ENCODE results near the gene NDUFAF3.

The NDUFAF3 gene, protein sequence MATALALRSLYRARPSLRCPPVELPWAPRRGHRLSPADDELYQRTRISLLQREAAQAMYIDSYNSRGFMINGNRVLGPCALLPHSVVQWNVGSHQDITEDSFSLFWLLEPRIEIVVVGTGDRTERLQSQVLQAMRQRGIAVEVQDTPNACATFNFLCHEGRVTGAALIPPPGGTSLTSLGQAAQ

DNA sequence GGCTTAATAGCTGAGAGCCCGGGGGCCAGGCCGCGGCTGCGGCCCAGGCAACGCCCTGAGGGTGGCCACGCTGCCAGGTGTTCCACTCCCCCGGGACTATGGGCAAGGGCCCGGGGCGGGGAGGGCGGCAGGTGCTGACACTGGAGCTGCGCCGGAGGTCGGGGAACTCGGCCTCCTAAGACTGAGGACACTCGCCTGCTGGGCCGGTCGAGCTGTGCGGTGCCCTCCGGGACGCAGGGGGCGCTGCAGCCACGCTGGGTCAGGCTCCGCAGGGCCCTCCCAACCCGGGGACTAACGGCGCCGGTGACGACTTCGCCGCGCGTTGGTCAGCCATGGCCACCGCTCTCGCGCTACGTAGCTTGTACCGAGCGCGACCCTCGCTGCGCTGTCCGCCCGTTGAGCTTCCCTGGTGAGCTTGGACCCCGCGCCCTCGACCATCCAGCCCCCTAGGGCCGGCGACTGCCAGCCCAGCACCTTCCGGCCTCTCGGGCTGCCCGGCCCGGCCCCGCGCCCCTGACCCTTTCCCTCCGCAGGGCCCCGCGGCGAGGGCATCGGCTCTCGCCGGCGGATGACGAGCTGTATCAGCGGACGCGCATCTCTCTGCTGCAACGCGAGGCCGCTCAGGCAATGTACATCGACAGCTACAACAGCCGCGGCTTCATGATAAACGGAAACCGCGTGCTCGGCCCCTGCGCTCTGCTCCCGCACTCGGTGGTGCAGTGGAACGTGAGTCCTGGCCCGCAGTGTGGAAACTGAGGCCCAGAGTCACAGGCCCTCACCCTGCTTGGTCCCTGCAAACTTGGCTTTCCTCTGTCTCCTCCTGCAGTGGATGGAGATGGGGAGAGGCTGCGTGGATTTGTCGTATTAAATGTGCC is at the start of gene NDUFAF3:
Gene NDUFAF3 (plus strand): TSS at position 309 of the 875 bp plus-strand sequence. CDS start 24 bp downstream, at position 333.
- DNase-seq = peak; percentile 93 to 94

DNA sequence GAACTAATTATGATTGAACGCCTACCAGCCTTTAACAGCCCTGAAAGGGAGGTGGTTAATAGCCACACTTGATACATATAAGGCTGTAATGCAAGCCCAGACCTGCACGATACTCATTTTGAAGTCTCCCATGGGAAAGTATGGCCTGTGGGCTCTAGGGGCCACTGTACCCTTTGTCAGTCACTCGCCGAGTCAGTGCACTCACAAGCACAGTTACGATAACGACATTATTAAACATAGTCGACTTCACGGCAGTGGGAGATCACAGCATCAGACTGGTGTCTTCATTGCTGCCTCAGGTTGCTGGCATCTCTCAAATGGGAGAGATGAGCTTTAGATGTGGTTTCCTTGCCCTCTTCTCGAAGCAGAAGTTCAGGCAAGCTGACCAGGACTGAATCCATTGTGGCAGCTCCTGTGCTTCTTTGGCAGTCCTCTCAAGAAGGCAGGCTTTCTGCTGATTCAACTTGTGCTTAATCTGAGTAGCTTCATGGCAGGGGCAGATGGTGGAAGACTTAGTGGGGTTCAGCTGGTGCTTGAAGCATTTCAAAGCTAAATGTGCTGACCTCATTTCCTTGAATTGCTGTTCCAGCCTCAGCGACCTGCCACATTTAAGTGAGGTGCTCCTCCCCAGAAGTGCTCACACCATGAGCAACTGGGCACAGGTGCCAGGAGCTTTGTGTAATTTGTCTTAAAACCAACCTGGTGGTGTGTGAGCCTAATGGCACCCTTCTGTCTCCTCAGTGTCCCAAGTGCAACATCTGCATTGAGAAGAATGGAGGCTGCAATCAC is 47.7 kb upstream of the NDUFAF3 start:
- no peak for DNase-seq

DNA sequence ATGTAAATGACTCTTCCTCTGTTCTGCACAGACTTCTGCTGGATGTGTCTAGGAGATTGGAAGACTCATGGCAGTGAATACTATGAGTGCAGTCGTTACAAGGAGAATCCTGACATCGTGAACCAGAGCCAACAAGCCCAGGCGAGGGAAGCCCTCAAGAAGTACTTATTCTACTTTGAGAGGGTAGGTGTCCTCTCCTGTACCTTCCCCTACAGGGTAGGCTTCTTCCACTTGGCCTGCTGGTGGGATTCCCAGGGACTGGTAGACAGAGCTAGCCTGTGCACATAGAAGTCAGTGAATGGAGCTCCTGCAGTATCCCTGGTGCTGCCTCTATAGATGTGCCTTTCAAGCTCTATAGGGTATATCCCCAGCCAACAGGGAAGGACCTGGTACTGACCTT is 42.5 kb upstream of the NDUFAF3 start:
- DNase-seq = no peak

DNA sequence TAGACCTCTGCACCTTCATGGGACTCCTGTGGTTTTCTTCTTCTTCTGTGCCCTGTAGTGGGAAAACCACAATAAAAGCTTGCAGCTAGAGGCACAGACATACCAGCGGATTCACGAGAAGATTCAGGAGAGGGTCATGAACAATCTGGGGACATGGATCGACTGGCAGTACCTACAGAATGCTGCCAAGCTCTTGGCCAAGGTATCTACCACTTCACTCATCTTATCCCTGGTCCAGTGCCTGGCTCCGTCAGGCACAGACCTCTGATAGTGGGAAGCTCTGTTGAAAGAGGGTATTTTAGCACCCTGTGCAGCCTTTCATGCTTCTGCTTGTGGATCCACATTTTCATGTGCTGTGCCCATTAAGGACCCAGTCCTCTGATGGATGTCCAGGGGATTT is 41.6 kb upstream of the NDUFAF3 start:
- no peak for DNase-seq

DNA sequence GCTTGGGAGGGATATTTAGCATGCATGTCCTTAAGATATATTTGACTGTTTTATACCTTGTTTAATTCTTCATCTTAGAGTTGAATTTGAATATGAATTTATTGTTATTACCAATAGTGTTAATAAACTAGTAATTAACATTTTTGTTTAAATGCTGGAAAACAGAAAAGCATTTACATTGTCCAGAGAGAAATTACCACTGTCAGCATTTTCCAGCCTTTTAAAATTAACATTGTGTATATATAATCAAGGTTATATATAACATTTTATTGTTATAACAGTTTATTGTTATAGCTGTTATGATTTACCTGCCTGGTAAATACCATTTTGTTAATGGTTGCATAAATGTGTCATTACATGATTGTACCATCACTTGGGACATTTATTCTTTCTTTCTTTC is 39.9 kb upstream of the NDUFAF3 start:
- DNase-seq = no peak

DNA sequence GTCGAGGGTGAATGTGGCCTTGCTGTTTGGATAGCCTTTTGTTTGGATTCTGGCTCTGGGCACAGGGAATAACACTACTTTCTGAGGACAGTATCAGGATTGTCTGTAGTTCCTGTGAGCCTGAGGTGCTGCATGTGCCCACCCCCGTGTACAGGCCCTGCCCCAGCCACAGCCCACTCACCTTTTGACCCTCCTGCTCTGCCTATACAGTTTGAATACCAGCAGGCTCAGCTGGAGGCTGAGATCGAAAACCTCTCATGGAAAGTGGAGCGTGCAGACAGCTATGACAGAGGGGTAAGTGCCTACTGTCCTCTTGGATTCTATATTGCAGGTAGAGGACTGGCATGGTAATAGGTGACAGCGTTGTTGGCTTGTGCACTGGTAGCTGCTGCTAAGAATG is 39.2 kb upstream of the NDUFAF3 start:
- no peak for DNase-seq

DNA sequence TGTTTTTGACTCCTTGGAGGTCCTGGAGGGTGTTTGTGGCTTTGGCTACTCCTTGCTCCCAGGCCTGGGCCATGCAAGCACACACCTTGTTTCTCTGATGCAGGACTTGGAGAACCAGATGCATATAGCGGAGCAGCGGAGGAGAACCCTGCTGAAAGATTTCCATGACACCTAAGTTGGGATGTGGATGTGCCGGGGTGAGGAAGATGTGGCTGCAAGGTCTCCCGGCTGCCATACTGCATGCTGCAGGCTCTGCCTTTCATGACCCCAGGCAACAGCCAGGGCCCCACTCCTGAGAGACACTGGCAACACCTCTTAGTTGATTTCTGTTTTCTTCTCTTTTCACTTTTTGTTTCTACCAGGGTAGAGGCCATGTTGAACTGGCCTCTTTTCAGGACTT is 38.8 kb upstream of the NDUFAF3 start:
- DNase-seq = no peak

DNA sequence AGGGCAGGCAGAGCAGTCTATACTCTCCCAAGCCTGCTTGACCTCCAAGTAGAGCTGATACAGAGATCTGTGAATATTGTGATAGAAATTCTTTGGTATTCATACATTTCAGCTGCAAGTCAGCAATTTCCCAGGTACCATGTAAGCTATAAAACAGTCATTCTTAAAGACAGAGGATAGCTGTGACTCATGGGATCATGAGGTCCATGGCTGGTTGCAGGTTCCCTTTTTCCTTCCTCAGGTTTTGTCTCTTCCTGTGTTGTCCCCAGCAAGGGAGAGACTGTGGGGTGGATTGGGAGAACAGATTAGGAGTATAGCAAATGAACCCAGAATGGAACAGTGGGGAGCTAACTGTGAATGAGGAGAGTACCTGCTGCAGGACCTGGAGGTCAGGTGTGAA is 37.3 kb upstream of the NDUFAF3 start:
- no peak for DNase-seq

DNA sequence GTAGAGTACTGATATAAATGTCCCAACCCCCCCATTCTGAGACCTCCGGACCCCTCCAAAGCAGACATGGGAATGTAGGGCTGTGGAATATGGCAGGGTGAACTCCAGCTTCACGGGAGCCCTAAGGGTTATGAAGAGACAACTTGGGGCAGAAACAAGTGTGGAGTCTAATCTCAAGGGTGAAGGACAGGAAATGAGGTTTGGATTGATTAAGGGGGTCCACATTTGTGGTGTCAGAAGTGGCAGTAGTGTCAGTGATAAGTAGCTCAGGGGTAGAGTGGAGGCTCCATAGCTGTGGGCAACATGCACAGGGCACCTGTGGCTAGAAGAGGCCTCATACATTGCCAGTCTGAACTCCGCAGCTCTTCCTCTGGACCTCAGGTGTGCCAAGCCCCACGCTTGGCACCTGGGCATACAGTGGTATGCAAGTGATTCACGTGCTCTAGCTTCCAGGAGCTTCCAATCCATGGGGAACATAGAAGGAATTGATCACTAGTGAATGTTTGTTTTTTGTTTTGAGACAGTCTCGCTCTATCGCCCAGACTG is 36.0 kb upstream of the NDUFAF3 start:
- DNase-seq = no peak

DNA sequence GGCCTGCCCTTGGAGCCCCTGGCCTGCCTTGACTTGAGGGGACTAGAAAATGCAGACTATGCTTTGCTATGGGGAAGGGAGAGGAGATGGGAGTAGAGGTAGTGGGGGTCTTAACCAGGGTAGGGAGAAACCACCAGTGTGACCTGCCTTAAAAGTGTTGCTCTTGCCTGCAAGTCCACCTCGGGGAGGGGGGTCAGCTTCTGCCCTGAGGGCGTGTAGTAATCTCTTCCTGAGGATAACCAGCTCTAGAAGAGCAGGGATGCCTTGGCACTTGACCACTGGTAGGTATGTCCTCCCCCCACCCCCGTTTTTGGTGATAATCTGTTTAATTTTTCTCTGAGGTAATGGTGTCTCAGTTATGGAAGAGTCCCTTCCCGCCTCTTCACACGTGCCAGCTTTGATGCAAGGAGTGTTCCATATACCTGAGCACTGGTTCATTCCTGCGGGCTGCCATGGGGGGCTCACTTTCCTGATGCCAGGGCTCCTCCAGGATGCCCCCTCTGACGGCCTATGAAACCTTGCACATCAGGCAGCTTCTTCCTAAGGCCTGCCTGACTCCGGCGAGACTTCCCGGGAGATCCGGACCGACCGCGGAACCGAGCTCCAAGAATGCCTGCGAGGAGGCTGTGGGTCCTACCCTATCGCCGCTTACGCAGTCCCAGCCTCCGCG is 32.7 kb upstream of the NDUFAF3 start:
- DNase-seq = no peak

DNA sequence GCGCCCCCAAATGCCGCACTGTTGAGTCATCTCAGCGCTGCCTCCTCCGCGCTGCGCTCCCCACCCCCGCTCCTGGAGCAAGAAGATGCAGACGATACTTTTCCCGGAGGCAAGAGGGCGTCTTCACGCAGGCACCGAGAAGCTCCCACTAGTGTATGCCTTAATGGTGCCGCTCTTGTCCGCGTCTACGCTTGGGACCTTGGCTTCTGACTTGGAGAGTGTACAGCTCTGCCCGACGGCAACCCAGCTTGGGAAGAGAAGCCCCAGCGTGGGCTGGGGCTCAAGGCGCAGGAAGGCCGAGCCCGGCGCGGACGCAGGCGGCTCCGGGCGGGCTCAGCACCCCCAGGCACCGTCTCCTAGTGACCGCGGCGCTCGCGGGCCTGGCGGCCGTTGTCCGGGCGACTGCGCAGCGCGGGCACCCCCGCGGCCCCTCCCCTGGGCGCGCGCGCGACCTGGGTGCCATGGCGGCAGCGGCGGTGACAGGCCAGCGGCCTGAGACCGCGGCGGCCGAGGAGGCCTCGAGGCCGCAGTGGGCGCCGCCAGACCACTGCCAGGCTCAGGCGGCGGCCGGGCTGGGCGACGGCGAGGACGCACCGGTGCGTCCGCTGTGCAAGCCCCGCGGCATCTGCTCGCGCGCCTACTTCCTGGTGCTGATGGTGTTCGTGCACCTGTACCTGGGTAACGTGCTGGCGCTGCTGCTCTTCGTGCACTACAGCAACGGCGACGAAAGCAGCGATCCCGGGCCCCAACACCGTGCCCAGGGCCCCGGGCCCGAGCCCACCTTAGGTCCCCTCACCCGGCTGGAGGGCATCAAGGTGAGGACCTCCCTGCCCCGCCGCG is 31.9 kb upstream of the NDUFAF3 start, which contains the start of gene P4HTM:
Gene P4HTM (plus strand): TSS at position 446 of the 840 bp plus-strand sequence. CDS start 16 bp downstream, at position 462.
- DNase-seq = peak; percentile 71 to 72

DNA sequence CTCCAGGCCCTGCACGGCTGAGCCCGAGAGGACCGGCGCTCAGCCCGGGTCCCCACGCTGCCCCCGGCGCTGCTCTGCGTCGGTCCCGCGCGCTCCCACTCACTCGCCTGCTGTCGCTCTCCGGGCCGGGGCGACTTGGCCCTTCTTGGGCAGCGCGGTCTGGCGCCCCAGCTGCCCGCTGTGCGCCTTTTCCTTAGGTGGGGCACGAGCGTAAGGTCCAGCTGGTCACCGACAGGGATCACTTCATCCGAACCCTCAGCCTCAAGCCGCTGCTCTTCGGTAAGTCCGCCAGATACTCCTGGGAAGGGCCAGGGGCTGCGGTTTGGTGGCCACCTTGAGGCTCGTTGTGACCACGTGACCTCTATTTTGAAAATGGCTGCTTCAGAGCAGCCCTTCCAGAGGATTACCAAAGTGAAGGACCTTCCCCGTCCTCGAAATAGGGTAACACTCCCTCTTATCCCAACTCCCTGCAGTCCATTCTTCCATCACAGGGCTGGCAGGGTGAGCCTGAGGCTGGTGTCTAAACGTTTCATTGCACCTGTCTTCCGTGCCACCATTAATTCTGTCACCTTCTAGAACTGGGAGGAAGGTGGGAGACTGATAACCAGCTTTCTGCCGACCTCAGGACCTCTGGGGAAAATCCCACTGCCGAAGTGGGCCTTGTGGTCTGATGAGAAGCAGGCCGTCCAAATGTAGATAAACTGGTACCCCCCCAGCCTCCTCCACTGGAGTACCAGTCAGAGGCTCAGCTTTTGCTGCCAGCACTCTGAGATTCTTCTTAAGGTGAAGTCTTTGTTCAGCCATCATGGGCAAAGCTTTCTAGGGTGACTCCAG is 31.1 kb upstream of the NDUFAF3 start:
- DNase-seq = peak in 1 of 2 donors; percentile 40

DNA sequence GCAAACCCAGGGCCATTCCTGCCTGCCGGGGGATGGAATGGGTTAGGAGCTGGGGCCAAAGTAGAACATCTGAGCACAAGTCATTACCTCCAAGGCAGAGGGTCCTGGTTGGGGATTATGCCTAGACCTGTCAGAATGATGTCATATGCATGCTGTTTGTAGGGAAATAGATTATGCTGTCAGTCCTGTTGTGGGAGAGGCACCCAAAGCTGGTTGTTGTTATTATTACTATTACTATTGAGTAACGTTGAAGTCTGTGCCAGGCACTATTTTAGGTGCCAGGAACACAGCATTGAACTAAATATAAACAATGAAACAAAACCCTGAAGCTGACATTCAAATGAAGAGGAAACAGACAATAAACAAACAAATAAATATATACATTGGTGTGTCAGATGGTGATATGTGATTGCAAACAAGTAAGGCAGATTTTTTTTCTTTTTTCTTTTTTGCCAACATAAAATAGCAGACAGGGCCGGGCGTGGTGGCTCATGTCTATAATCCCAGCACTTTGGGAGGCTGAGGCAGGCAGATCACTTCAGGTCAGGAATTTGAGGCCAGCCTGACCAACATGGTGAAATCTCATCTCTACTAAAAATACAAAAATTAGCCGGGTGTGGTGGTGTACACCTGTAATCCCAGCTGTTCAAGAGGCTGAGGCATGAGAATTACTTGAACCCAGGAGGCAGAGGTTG is 29.9 kb upstream of the NDUFAF3 start:
- DNase-seq = no peak

DNA sequence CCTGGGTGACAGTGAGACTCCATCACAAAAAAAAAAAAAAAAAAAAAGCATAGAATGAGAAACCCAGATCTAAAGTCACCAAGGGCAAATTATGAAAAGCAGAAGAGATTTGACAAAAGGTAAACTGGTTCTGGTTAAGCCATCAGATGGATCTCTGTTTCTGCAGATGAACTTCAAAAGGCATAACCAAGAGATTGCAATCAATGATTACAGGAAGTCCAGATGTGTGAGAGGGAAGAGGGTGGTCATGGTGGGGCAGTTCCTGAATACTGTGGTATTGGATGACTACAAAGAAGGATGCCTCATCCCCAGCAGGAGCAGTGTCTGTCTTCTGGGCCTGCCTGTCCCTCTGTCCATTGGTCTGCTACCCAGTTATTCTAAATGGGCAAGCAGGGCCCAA is 28.1 kb upstream of the NDUFAF3 start:
- no peak for DNase-seq

DNA sequence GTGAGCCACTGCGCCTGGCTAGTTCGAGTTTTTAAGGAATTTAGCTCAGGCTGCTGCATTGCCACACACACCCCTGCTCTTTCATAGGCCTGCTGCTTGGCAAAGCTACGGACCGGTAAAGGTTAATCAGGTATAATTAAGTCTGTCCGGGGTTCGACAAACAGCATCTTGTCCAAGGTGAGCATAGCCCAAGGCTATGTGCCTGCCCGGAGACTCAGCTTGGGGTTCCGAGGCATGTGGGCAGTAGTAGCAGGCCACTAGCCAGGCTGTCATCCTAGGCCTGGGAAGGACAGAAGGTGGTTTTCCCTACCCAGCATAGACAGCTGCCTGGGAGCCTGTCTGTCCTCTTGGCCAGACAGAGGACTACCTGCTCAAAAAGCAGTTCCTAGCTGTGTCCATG is 25.3 kb upstream of the NDUFAF3 start:
- no peak for DNase-seq

DNA sequence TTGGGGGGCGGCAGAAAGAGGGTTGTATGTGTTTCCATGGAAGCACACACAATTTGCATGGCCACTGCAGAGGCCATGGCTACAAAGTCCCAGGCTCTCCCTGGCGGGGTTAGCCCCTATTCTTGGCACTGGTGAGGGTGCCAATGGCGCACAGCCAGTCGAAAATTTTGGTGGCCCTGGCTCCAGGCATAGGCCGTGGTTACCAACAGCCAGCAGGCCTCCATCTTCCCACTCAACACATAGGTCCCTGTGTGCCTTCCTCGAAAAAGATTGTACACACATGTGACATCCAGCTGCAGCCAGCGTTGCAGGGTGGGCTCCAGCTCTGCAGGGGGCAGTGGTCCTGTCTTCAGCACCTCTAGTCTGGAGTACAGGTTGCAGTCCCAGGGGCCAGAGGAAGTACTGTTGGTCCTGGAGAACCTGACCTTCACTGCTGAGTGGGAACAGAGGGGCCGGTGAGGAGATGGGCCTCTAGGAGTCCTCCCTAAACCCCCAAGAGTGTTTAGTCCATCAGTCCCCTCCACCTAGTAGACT is 24.8 kb upstream of the NDUFAF3 start:
- no peak for DNase-seq

DNA sequence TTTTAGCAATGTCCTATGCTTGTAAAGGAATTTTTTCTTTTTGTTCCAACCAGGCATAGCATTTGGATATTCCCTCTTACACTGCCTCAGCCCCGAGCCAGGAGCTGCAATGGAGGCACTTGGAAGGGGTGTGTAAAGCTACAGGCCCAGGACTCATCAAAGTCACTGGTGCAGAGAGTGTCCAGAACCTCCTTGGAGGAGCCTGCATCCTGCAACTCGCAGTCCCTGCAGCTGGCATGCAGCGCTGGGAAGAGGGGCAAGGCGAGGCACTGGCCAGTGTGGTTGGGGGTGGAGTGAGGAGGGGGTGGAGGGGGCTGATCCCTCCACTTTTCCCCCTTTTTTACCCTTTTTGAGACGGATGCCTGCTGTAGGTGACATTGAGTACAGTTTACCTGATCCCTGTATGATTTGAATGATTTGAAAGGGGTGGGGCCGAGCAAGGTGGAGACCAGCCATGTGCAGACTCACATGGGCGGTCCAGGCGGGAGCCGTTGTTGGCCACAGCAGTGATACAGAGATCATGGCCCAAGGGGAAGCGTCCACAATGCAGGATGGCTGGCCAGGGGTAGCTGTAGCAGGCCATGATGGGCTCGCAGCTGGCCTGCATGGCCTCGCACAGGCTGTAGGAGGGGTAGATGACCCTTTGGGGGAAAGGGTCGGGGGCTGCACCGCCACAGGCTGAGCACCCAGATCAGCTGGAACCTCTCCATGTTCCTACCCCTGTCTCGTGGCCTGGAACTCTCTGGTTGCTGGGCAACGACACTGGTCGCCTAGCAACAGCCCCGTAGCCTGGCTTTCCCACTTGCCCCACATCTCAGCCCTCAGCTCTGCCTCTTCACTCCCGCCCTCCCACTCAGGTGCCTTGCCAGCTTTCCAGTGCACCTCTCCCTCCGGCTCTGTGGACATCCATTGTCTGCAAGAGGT is 23.9 kb upstream of the NDUFAF3 start:
- no peak for DNase-seq

DNA sequence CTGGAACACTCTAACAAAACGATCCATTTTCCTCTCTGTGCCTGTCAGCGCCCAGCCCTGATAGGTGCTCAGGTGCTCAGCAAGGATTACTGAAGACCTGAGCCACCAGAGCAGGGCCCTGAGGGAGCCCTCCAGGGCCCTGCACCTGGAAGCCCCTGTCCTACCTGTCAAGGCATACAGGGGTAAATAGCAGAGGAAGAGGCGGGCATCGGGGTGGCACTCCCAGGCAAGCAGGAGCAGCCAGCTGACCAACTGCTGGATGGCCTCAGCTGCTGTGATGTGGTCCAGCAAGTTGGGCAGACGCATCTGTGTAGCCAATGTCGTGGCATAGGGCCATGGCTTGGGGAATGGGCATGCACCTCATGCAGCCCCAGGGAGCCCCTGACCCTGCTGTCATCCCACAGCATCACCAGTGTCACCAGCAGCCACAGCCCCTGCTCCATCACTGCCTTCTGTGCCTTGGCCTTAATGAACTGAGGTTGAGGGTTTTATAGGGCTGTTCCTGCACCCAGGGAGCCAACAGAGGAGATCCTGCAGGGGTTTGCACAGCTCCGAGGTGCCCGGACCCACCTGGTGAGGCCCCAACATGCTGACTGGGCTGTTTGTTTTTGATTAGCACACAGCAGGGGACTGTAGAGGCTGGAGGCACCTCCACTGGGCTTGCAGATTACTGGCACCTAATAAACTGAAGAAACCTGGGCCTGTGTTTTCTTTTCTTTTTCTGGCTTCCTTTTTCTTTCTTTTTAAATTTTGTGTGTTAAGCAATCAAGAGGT is 22.6 kb upstream of the NDUFAF3 start:
- no peak for DNase-seq
